Stimulated activated CD8-positive, alpha-beta memory T cell treated with anti-CD3 and anti-CD28 coated beads, Interleukin-12 subunit alpha, Interleukin-12 subunit beta, amount 100 ng/mL, for 4 hours (primary cell): Measurements from ENCODE around the gene LPAR3.

ENCODE experiments used
- DNase-seq: peaks from one replicate; pipeline ENCODE4 v3.0.0-alpha.2; 2020; ENCODE audit warnings: low read depth

LPAR3 gene

GRCh38 chr1:84774669-84775534 is 118.1 kb downstream of the LPAR3 start:
- no peak for DNase-seq

- DNase-seq, result no peak
Measured at GRCh38 chr1:84773933-84774497, 119.0 kb downstream of the LPAR3 start.

- DNase-seq, result no peak
Measured at GRCh38 chr1:84773195-84773594, 119.8 kb downstream of the LPAR3 start.

GRCh38 chr1:84772428-84772943 is 120.5 kb downstream of the LPAR3 start:
- peak; percentile 57 for DNase-seq

- DNase-seq, result no peak
Measured at GRCh38 chr1:84771895-84772294, 121.1 kb downstream of the LPAR3 start.

GRCh38 chr1:84770481-84770880 is 122.5 kb downstream of the LPAR3 start:
- DNase-seq, result no peak

GRCh38 chr1:84769636-84770035 is 123.4 kb downstream of the LPAR3 start:
- DNase-seq, result no peak

GRCh38 chr1:84768634-84769033 is 124.4 kb downstream of the LPAR3 start:
- no peak for DNase-seq

GRCh38 chr1:84763912-84764680 is 128.9 kb downstream of the LPAR3 start:
- DNase-seq, result no peak

GRCh38 chr1:84762664-84763063 is 130.3 kb downstream of the LPAR3 start:
- no peak for DNase-seq
